HEK293T (cell line): Measurements from ENCODE around the gene SMAD6.

ENCODE experiments used
- CTCF ChIA-PET: fragments of 350-600 bp; formaldehyde crosslinking; extraction: SDS; loops from one replicate; lab custom pipeline; 2021; ENCODE audit warnings: antibody characterized with exemption, inconsistent platforms; lab: Yijun Ruan, JAX
- POLR2A ChIA-PET: fragments of 350-600 bp; formaldehyde crosslinking; extraction: SDS; loops from one replicate; lab custom pipeline; 2020; ENCODE audit warnings: antibody characterized with exemption, inconsistent platforms; lab: Yijun Ruan, JAX
- DNase-seq: peaks from one replicate; pipeline ENCODE4 v3.0.0; 2012; ENCODE audit warnings: mixed read lengths; ENCODE audit errors: extremely low spot score
- ARNT ChIP-seq: fragments of 450-650 bp; IDR thresholded peaks from 2 replicates; pipeline ENCODE4 v1.6.1; 2017; ENCODE audit warnings: mild to moderate bottlenecking
- BHLHE40 ChIP-seq: fragments of 450-650 bp; IDR thresholded peaks from 2 replicates; pipeline ENCODE4 v1.6.1; 2016; ENCODE audit warnings: mild to moderate bottlenecking, moderate library complexity, borderline replicate concordance
- CTBP1 ChIP-seq: fragments of 450-650 bp; IDR thresholded peaks from 2 replicates; pipeline ENCODE4 v1.6.1; 2016; ENCODE audit warnings: borderline replicate concordance
- ELF4 ChIP-seq: fragments of 450-650 bp; IDR thresholded peaks from 2 replicates; pipeline ENCODE4 v1.6.1; 2017; ENCODE audit warnings: antibody characterized with exemption
- FOXA1 ChIP-seq: fragments of 450-650 bp; IDR thresholded peaks from 2 replicates; pipeline ENCODE4 v1.6.1; 2016; ENCODE audit warnings: mild to moderate bottlenecking
- FOXK2 ChIP-seq: fragments of 450-650 bp; IDR thresholded peaks from 2 replicates; pipeline ENCODE4 v1.6.1; 2016; ENCODE audit warnings: mild to moderate bottlenecking
- FOXM1 ChIP-seq: fragments of 450-650 bp; IDR thresholded peaks from 2 replicates; pipeline ENCODE4 v1.6.1; 2017; ENCODE audit warnings: mild to moderate bottlenecking, borderline replicate concordance
- HDGF ChIP-seq: fragments of 450-650 bp; IDR thresholded peaks from 2 replicates; pipeline ENCODE4 v1.6.1; 2017; ENCODE audit warnings: antibody characterized with exemption, borderline replicate concordance
- L3MBTL2 ChIP-seq: fragments of 450-650 bp; conservative IDR thresholded peaks from 2 replicates; pipeline ENCODE4 v1.6.1; 2016; ENCODE audit warnings: mild to moderate bottlenecking
- LEF1 ChIP-seq: fragments of 450-650 bp; IDR thresholded peaks from 2 replicates; pipeline ENCODE4 v1.6.1; 2017; ENCODE audit warnings: mild to moderate bottlenecking, borderline replicate concordance
- NFRKB ChIP-seq: fragments of 450-650 bp; IDR thresholded peaks from 2 replicates; pipeline ENCODE4 v1.6.1; 2016; ENCODE audit warnings: mild to moderate bottlenecking, moderate library complexity
- PKNOX1 ChIP-seq: fragments of 450-650 bp; IDR thresholded peaks from 2 replicates; pipeline ENCODE4 v1.6.1; 2016
- SP1 ChIP-seq: fragments of 450-650 bp; IDR thresholded peaks from 2 replicates; pipeline ENCODE4 v1.6.1; 2017
- SUZ12 ChIP-seq: fragments of 450-650 bp; IDR thresholded peaks from 2 replicates; pipeline ENCODE4 v1.6.1; 2016; ENCODE audit warnings: mild to moderate bottlenecking
- TARDBP ChIP-seq: fragments of 450-650 bp; IDR thresholded peaks from 2 replicates; pipeline ENCODE4 v1.6.1; 2016
- ZNF384 ChIP-seq: fragments of 450-650 bp; IDR thresholded peaks from 2 replicates; pipeline ENCODE4 v1.6.1; 2016

Gene SMAD6

GRCh38 chr15:66805202-66805885, 103.3 kb downstream of the SMAD6 start:
- TF ChIP-seq SUZ12 (no peak), TARDBP (no peak), FOXM1 (no peak), L3MBTL2 (no peak), LEF1 (no peak), ZNF384 (no peak), PKNOX1 (no peak), CTBP1 (no peak), ELF4 (no peak), FOXA1 (no peak), SP1 (no peak), BHLHE40 (no peak), NFRKB (no peak), ARNT (no peak), HDGF (no peak), FOXK2 (no peak)
- CTCF ChIA-PET, result interaction anchor here (0.6 to 1.1 kb wide), 2 partner anchors 46 to 49 kb away, joined by 3 to 6 read pairs; no protein-coding TSS in a partner anchor
- no peak for DNase-seq
- POLR2A ChIA-PET, result no interaction called here

DNA sequence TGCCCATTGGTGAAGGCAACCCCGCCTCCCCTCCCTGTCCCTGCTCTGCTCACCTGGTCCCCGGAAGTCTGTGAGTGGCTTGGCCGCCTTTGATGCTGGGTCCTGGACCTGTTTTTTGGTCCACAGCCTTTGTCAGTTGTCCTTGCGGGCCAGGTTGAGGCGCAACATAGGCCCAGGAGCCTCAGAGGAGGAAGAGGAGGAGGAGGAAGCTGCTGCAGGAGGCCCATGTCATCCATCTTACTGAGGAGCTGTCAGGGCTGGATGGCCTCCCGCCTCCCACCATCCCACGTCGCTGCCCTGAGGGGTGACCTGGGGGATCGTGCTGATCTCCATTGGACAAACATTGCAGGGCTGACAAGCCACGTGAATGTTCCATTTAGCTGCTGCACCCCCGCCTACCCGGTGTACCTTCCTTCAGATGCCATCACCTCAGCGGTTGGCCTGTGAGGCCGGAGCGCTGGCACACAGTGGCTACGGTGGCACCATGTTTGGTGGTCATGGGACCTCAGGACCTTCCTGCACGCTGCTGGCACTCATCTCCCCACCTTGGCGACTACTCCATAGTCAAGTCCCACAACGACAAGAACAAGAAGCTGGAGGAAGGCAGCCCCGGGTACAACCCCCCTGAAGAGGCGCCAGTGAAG, 106.3 kb downstream of the SMAD6 start:
- ChIA-PET POLR2A (no interaction called here), CTCF (no interaction called here)
- no peak for DNase-seq
- TF ChIP-seq NFRKB (no peak), FOXK2 (no peak), ZNF384 (no peak), TARDBP (no peak), HDGF (no peak), BHLHE40 (no peak), FOXA1 (no peak), LEF1 (no peak), FOXM1 (no peak), PKNOX1 (no peak), L3MBTL2 (no peak), SP1 (no peak)

GRCh38 chr15:66809664-66810063, 107.6 kb downstream of the SMAD6 start:
- ChIA-PET CTCF (interaction anchor here (1.0 kb wide), 1 partner anchor 60 kb away, joined by 3 read pairs; no protein-coding TSS in a partner anchor), POLR2A (no interaction called here)
- DNase-seq, result no peak
- no peak for TF ChIP-seq FOXK2
- TF ChIP-seq NFRKB, result no peak
- TF ChIP-seq ARNT, result no peak
- TF ChIP-seq ELF4, result no peak
- TF ChIP-seq BHLHE40, result no peak

DNA sequence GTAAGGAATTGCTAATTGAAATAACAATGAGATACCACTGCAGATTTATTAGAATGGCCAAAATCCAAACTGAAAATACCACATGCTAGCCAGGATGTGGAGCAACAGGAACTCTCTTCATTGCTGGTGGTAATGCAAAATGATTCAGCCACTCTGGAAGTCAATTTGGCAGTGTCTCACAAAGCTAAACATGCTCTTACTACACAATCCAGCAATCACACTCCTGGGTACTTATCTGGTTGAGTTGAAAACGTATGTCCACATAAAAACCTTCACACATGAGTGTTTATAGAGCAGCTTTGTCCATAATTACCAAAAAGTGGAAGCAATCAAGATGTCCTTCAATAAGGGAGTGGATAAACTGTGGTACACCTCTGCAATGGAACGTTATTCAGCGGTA, 113.3 kb downstream of the SMAD6 start:
- ChIA-PET CTCF (no interaction called here), POLR2A (interaction anchor here (1.0 kb wide), 1 partner anchor 35 kb away, joined by 3 read pairs; no protein-coding TSS in a partner anchor)
- no peak for DNase-seq
- TF ChIP-seq SP1, result no peak
- TF ChIP-seq HDGF, result no peak
- no peak for TF ChIP-seq PKNOX1
- TF ChIP-seq CTBP1, result no peak
- TF ChIP-seq FOXM1, result no peak
- TF ChIP-seq NFRKB, result no peak
- no peak for TF ChIP-seq BHLHE40
- TF ChIP-seq L3MBTL2, result no peak
- no peak for TF ChIP-seq LEF1
- TF ChIP-seq SUZ12, result no peak
- no peak for TF ChIP-seq ARNT
- TF ChIP-seq TARDBP, result no peak
- TF ChIP-seq FOXA1, result no peak
- no peak for TF ChIP-seq FOXK2
- TF ChIP-seq ELF4, result no peak

- DNase-seq, result no peak
- CTCF ChIA-PET, result no interaction called here
- TF ChIP-seq ZNF384 (no peak), SUZ12 (no peak), L3MBTL2 (no peak), ARNT (no peak), CTBP1 (no peak), TARDBP (no peak), PKNOX1 (no peak), HDGF (no peak), FOXK2 (no peak), BHLHE40 (no peak), LEF1 (no peak), FOXM1 (no peak)
- POLR2A ChIA-PET, result no interaction called here
Measured at GRCh38 chr15:66816201-66816600, 114.2 kb downstream of the SMAD6 start.
